Urinary bladder (tissue), 4 donors: ENCODE results near the gene TNS3. TPM values are rescaled to one million over a fixed set of nuclear protein-coding genes. Genes with fewer than 3 reads are reported as not detected.

Source experiments
- DNase-seq: peaks from one replicate; pipeline ENCODE4 v3.0.0-alpha.2; 2015; ENCODE audit errors: extremely low spot score
- H3K27ac ChIP-seq: one replicate; pipeline ENCODE4 v1.5.1; 2013; ENCODE audit warnings: low read depth, mild to moderate bottlenecking, moderate library complexity
- H3K36me3 ChIP-seq: one replicate; pipeline ENCODE4 v1.6.1; 2013; ENCODE audit warnings: mild to moderate bottlenecking, moderate library complexity; ENCODE audit not compliant: insufficient read depth
- H3K4me1 ChIP-seq: one replicate; pipeline ENCODE4 v1.6.1; 2013; ENCODE audit warnings: mild to moderate bottlenecking, moderate library complexity; ENCODE audit not compliant: insufficient read depth
- H3K4me3 ChIP-seq: one replicate; pipeline ENCODE4 v1.5.1; 2013; ENCODE audit warnings: low read depth, low read length
- WGBS: extraction: QIAGEN DNeasy Blood & Tissue Kit; methylation state at CpG from one replicate; pipeline ENCODE4 v1.1.7; 2013; 5-methylcytosine and 5-hydroxymethylcytosine counted together
- polyA plus RNA-seq: library from polyadenylated mRNA; stranded (reverse); fragments of 200-250 nt; gene quantifications from one replicate; pipeline ENCODE4 v1.2.3, GENCODE V29; 2013
- total RNA-seq: library from RNA; depleted of rRNA; stranded (reverse); fragments of >200 nt; gene quantifications from one replicate; pipeline ENCODE4 v1.2.3, GENCODE V29; 2014
- donor health status: healthy with polysubstance abuse.
- donor health status: healthy.

Gene TNS3
- total and polyA plus RNA-seq, 2 donors: 15.5 to 71.3 TPM

DNA sequence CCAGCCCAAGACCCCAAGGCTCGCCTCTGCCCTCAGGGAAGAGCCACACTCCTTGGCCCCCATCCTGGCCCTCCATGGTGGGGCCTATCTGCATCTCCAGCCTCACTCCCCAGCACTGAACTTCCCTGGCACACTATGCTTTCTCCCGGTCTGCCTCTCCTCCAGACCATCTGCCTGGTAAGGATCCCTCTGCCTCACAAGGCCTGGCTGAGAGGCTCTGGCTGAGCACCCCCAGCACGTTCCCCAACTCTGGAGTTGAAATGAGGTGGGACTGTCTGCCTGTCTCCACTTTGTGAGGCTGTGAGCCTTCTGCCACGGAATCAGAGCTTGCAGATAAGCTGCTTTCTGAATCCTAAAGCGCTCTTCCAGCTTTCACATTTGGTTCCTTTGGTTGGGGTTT is 220.7 kb downstream of the TNS3 start:
- Histone ChIP-seq H3K4me3 (no peak overlapping the region), H3K4me1 (no peaks in the 10 kb centered on the region), H3K36me3 (no peaks in the 10 kb centered on the region), H3K27ac (no peak overlapping the region)
- DNase-seq: no peak
- WGBS: 84% methylated on average over 5 of the region's 5 CpGs

DNA sequence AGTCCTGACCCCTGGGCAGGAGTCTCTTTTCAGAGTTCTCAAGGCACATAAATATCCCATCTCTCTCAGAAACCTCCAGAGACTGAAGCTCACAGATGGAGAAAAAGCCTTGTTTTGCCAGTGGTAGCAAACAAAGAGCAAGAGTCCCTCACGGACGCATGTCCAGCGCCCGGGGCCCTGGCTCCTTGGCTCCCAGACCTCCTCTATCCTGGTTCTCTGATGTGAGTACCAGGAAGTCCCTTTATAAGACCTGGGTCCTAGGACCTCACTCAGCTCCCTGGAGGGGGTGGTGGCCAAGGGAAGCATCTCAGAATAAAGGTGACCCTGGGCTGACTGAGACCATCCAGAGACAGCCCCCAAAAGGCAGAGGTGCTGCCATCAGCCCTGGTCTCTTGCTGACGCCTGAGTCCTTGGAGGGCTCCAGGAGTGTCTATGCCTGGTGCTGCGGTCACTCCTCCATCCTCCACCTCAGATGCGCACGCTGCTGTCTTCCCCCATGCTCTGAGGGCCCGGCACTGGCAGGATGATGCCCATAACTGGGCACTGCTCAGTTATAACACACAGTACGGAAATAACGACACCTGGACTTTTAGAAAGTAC is 221.5 kb downstream of the TNS3 start:
- Histone ChIP-seq H3K36me3 (no peaks in the 10 kb centered on the region), H3K4me3 (no peak overlapping the region), H3K4me1 (no peaks in the 10 kb centered on the region), H3K27ac (no peak overlapping the region)
- WGBS: 97% methylated on average over 11 of the region's 11 CpGs
- no peak for DNase-seq

DNA sequence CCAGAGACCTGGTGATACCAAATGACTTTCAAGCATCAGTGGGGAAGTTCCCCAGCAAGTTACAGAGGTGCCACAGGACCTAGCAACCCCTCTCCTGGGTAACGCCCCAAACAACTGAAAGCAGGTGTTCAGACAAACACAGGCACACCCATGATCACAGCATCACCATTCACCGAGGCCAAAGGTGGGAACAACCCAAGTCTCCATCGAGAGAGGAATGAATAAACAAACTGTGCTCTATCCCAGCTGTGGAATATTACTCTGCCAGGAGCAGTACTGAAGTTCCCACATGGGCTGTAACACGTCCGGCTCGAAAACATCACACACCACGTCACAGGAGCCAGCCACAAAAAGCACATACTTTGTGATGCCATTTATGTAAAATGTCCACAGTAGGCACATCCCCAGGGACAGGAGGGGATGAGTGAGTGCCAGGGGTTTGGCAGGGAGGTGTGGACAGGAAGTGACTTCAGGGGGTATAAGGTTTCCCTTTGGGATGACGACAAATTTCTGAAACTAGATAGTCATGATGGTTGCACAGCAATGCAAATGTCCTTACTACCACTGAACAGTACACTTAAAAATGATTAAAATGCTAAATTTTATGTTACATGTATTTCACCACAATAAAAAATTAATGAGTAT is 222.8 kb downstream of the TNS3 start:
- Histone ChIP-seq H3K36me3 (no peaks in the 10 kb centered on the region), H3K4me3 (no peak overlapping the region), H3K4me1 (no peaks in the 10 kb centered on the region), H3K27ac (no peak overlapping the region)
- 91% methylated on average over 8 of the region's 8 CpGs for WGBS
- DNase-seq: no peak

DNA sequence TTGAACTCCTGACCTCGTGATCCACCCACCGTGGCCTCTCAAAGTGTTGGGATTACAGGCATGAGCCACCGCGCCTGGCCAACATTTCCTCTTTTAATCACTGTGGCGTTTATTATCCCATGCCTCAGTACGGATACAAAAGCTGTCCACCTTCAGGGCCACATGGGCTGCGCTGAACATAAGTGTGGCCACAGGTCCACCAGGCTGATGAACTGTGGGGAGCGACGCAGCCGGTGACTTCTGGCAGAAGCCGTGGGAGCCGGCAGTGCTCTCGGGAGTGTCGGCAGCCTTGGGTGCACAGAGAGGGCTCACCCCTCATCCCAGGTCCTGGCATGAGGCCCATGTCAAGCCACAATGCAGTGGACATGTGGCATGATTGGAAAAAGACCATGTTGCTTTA is 223.6 kb downstream of the TNS3 start:
- no peak overlapping the region for H3K4me3 ChIP-seq
- no peaks in the 10 kb centered on the region for H3K4me1 ChIP-seq
- H3K27ac ChIP-seq: no peak overlapping the region
- DNase-seq: no peak
- H3K36me3 ChIP-seq: no peaks in the 10 kb centered on the region
- 94% methylated on average over 14 of the region's 14 CpGs for WGBS

DNA sequence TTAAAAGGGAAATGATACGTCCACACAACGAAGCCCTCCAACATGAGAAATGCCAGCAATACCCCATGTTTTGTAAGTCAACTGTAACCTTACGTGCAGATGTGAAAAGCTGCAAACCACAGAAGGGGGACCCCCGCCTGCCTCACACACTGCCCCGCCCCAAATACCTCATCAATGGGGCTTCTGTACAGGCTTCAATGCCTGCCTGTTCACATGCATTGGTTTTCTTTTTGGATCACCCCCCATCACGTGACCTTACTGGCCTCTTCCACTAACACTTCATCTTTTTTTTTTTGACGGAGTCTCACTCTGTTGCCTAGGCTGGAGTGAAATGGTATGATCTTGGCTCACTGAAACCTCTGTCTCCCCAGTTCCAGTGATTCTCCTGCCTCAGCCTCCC is 224.0 kb downstream of the TNS3 start:
- no peaks in the 10 kb centered on the region for H3K36me3 ChIP-seq
- no peak for DNase-seq
- H3K4me1 ChIP-seq: no peaks in the 10 kb centered on the region
- 92% methylated on average over 7 of the region's 7 CpGs for WGBS
- no peak overlapping the region for H3K4me3 ChIP-seq
- H3K27ac ChIP-seq: no peak overlapping the region

DNA sequence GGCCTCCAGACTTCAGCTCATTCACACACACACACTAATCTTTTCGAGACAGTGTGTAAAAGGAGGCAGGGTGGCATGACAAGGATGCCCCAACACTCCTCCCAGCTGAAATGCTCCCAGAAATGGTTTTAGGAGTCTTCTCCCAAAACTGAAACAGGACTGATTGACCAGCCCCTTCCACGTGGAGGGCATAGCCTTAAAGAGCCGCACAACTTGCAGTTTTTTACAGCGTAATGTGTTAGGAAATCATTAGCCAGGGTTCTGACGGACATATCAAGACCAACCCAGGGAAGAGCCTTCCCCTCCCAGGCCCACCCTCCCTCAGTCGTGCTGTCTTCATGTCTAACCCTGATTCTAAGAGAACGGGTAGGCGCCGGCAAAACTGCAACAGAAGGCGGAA is 224.6 kb downstream of the TNS3 start:
- no peak for DNase-seq
- Histone ChIP-seq H3K36me3 (no peaks in the 10 kb centered on the region), H3K27ac (no peak overlapping the region), H3K4me1 (no peaks in the 10 kb centered on the region), H3K4me3 (no peak overlapping the region)
- 89% methylated on average over 10 of the region's 10 CpGs for WGBS

- Histone ChIP-seq H3K4me3 (no peak overlapping the region), H3K36me3 (no peaks in the 10 kb centered on the region), H3K4me1 (no peaks in the 10 kb centered on the region), H3K27ac (no peak overlapping the region)
- no peak for DNase-seq
- 93% methylated on average over 5 of the region's 5 CpGs for WGBS
Measured at GRCh38 chr7:47356261-47356660, 225.7 kb downstream of the TNS3 start.

DNA sequence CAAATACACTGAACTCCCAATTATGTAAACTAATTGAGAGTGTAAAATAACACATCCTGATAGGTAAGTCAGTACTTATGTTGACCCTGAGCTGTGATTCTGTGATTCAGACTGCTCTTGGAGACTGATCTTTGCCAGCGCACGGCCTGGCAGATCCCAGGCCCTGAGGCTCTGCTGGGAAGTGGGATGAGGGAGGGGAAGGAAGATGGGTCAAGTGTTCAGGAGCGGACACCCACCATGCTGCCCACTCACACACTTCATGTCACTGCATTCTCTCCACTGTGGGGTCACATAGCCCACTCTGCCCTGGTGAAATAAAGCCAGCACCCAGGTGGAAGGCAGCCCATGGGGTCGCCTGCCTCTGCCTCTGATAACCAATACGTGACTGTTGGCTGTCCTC is 226.2 kb downstream of the TNS3 start:
- no peak overlapping the region for H3K27ac ChIP-seq
- no peak for DNase-seq
- H3K4me1 ChIP-seq: no peaks in the 10 kb centered on the region
- H3K4me3 ChIP-seq: no peak overlapping the region
- 96% methylated on average over 5 of the region's 5 CpGs for WGBS
- no peaks in the 10 kb centered on the region for H3K36me3 ChIP-seq

GRCh38 chr7:47354831-47355541 is 226.9 kb downstream of the TNS3 start:
- no peaks in the 10 kb centered on the region for H3K4me1 ChIP-seq
- no peak overlapping the region for H3K4me3 ChIP-seq
- no peak for DNase-seq
- no peaks in the 10 kb centered on the region for H3K36me3 ChIP-seq
- 90% methylated on average over 22 of the region's 22 CpGs for WGBS
- H3K27ac ChIP-seq: no peak overlapping the region

DNA sequence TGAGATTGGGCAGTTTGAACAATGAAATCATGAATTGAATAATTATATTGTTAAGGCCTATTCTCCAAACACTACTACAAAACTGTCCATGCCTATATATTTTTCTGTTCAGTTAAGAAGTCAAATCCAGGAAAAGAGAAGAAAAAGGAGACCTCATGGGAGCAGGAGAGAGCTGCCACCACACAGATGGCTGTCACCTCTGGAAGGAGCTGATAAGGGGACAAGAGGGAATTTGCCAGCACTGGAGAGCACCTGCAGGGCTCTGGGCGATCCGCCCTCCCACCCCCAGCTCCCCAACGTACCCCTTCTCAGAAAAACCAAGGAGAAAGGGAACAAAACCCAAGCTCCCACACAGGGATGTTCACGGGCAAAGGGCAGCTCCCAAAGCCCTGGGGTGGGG is 227.8 kb downstream of the TNS3 start:
- Histone ChIP-seq H3K4me3 (no peak overlapping the region), H3K27ac (no peak overlapping the region), H3K36me3 (no peaks in the 10 kb centered on the region), H3K4me1 (no peaks in the 10 kb centered on the region)
- DNase-seq: no peak
- 92% methylated on average over 4 of the region's 4 CpGs for WGBS

- 96% methylated on average over 8 of the region's 8 CpGs for WGBS
- no peaks in the 10 kb centered on the region for H3K36me3 ChIP-seq
- no peak overlapping the region for H3K4me3 ChIP-seq
- H3K27ac ChIP-seq: no peak overlapping the region
- DNase-seq: no peak
- no peaks in the 10 kb centered on the region for H3K4me1 ChIP-seq
Measured at GRCh38 chr7:47352394-47352968, 229.4 kb downstream of the TNS3 start.

- H3K27ac ChIP-seq: no peak overlapping the region
- H3K36me3 ChIP-seq: no peaks in the 10 kb centered on the region
- no peaks in the 10 kb centered on the region for H3K4me1 ChIP-seq
- 89% methylated on average over 20 of the region's 20 CpGs for WGBS
- DNase-seq: no peak
- H3K4me3 ChIP-seq: no peak overlapping the region
Measured at GRCh38 chr7:47351233-47352154, 230.4 kb downstream of the TNS3 start.

DNA sequence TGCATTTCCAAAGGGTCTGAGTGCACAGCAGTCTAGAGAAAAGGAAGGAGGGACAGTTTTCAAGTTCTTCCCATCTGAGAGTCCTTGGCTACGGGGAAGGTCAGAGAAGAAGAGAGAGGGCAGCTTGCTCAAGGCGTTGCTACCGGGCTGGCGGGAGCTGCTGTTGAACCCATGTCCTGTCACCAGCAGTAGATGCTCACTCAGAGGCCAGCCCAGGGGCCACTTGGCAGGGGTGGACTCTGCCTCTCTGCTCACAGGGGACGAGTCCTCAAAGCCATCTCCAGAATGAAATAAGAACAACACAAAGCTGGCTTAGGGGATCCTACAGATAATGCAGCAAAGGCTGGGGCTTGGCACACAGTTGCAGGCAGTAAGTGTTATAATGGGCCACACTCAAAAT is 231.5 kb downstream of the TNS3 start:
- no peaks in the 10 kb centered on the region for H3K4me1 ChIP-seq
- WGBS: 82% methylated on average over 5 of the region's 5 CpGs
- no peak overlapping the region for H3K27ac ChIP-seq
- H3K4me3 ChIP-seq: no peak overlapping the region
- no peak for DNase-seq
- no peaks in the 10 kb centered on the region for H3K36me3 ChIP-seq
